Uterus (tissue), 2 donors: ENCODE results near the gene RIPK1.
"Not testable (repeated sequence)": the region's sequence is repeated elsewhere in the genome, so short reads cannot be mapped to it uniquely, and the experiment has no call there.

Experiments
- CTCF ChIP-seq, 4 experiments: fragments of 200-600 bp in 2 of 4; fragments of 450-650 bp in 2 of 4; sonication (generic) in 2 of 4; IDR thresholded peaks; one replicate each; pipeline ENCODE4 v1.5.1; 2016 to 2019; ENCODE audit warnings: antibody characterized with exemption in 4 of 4, mild to moderate bottlenecking in 2 of 4, moderate library complexity in 1 of 4
- POLR2A ChIP-seq, 2 donors: fragments of 450-650 bp; IDR thresholded peaks; one replicate each; pipeline ENCODE4 v1.6.1; 2016; ENCODE audit warnings: antibody characterized with exemption in 2 of 2, mild to moderate bottlenecking in 1 of 2, moderate library complexity in 1 of 2

- not testable (repeated sequence) for TF ChIP-seq CTCF, POLR2A (IDR thresholded peaks at IDR 0.05)
Observed at GRCh38 chr6:3060092-3060491, 8.2 kb upstream of the RIPK1 start.
